CD14-positive monocyte (primary cell): ENCODE results near the gene OR2T34. TPM values are rescaled to one million over a fixed set of nuclear protein-coding genes. Genes with fewer than 3 reads are reported as not detected.
A peak's percentile ranks its signal among the peaks of the same experiment; 100 is the strongest.

Experiments
- DNase-seq, 3 donors: peaks; one replicate each; pipeline ENCODE4 v3.0.0-alpha.2; 2011 to 2022
- H2AFZ ChIP-seq: 2 replicates; pipeline ENCODE4 v1.6.0; 2012; ENCODE audit warnings: mild to moderate bottlenecking, low read depth, low read length, inconsistent platforms; ENCODE audit not compliant: insufficient read depth, poor library complexity, severe bottlenecking
- H3K27ac ChIP-seq, 2 donors: 1 replicate in 1 of 2; 2 replicates in 1 of 2; pipeline ENCODE4 v1.5.1; 2012 to 2013; ENCODE audit warnings: low read length in 2 of 2, control low read depth in 1 of 2, inconsistent platforms in 1 of 2, low read depth in 1 of 2, mild to moderate bottlenecking in 1 of 2
- H3K27me3 ChIP-seq, 2 donors: one replicate each; pipeline versions ENCODE4 v1.6.0 to v1.6.1; 2011 to 2013; ENCODE audit warnings: low read length in 2 of 2; ENCODE audit not compliant: control insufficient read depth in 2 of 2, insufficient read depth in 2 of 2
- H3K36me3 ChIP-seq, 2 donors: replicated peaks in 1 of 2; 1 replicate in 1 of 2; 2 replicates in 1 of 2; pipeline versions ENCODE4 v1.5.1 to v1.6.1; 2012 to 2013; ENCODE audit warnings: low read length in 2 of 2, control low read depth in 1 of 2, inconsistent platforms in 1 of 2, mild to moderate bottlenecking in 1 of 2; ENCODE audit not compliant: insufficient read depth in 2 of 2, control insufficient read depth in 1 of 2
- H3K4me1 ChIP-seq, 2 donors: 1 replicate in 1 of 2; 2 replicates in 1 of 2; pipeline versions ENCODE4 v1.5.1 to v1.6.1; 2012 to 2013; ENCODE audit warnings: low read length in 2 of 2, control low read depth in 1 of 2, inconsistent platforms in 1 of 2, mild to moderate bottlenecking in 1 of 2, moderate library complexity in 1 of 2; ENCODE audit not compliant: insufficient read depth in 2 of 2, control insufficient read depth in 1 of 2
- H3K4me2 ChIP-seq: replicated peaks from 2 replicates; pipeline ENCODE3; 2012; ENCODE audit warnings: low read length, moderate library complexity, mild to moderate bottlenecking; ENCODE audit not compliant: poor library complexity, severe bottlenecking; ENCODE audit errors: extremely low read depth
- H3K4me3 ChIP-seq, 3 experiments: fragments of 200-600 bp in 1 of 3; sonication (generic) in 1 of 3; replicated peaks in 1 of 3; 1 replicate in 2 of 3; 2 replicates in 1 of 3; pipeline ENCODE4 v1.5.1; 2011 to 2013; ENCODE audit warnings: low read length in 3 of 3, mild to moderate bottlenecking in 3 of 3, control low read depth in 2 of 3, low read depth in 2 of 3, inconsistent platforms in 1 of 3, moderate library complexity in 1 of 3
- H3K79me2 ChIP-seq: 2 replicates; pipeline ENCODE4 v1.6.0; 2012; ENCODE audit warnings: mild to moderate bottlenecking, control low read depth, inconsistent platforms, low read length, moderate library complexity; ENCODE audit not compliant: insufficient read depth
- H3K9ac ChIP-seq: 2 replicates; pipeline ENCODE4 v1.6.0; 2017; ENCODE audit warnings: low read length, mild to moderate bottlenecking; ENCODE audit not compliant: insufficient read depth, poor library complexity, severe bottlenecking
- H3K9me3 ChIP-seq, 2 donors: replicated peaks in 1 of 2; 1 replicate in 1 of 2; 2 replicates in 1 of 2; pipeline versions ENCODE4 v1.5.1 to v1.6.1; 2012 to 2013; ENCODE audit warnings: low read length in 2 of 2, control low read depth in 1 of 2; ENCODE audit not compliant: control insufficient read depth in 1 of 2, insufficient read depth in 1 of 2
- H4K20me1 ChIP-seq: 2 replicates; pipeline ENCODE4 v1.6.0; 2012; ENCODE audit warnings: mild to moderate bottlenecking, low read length, control low read depth, moderate library complexity; ENCODE audit not compliant: insufficient read depth
- H3K27ac Mint-ChIP-seq, 7 donors: one replicate each; pipeline ENCODE4 v1.8.0; 2020; ENCODE audit warnings: mild to moderate bottlenecking in 7 of 7, mixed read lengths in 7 of 7, moderate library complexity in 6 of 7, inconsistent platforms in 2 of 7
- H3K27me3 Mint-ChIP-seq, 3 donors: one replicate each; pipeline ENCODE4 v1.8.0; 2021 to 2022; ENCODE audit warnings: low read depth in 3 of 3, mild to moderate bottlenecking in 3 of 3, mixed read lengths in 3 of 3, moderate library complexity in 3 of 3, inconsistent platforms in 1 of 3
- H3K36me3 Mint-ChIP-seq, 2 donors: one replicate each; pipeline ENCODE4 v1.8.0; 2020; ENCODE audit warnings: mixed read lengths in 2 of 2, inconsistent platforms in 1 of 2, mild to moderate bottlenecking in 1 of 2
- H3K4me1 Mint-ChIP-seq: one replicate; pipeline ENCODE4 v1.8.0; 2020; ENCODE audit warnings: mild to moderate bottlenecking, mixed read lengths
- H3K4me3 Mint-ChIP-seq, 2 donors: one replicate each; pipeline ENCODE4 v1.8.0; 2020; ENCODE audit warnings: mild to moderate bottlenecking in 2 of 2, mixed read lengths in 2 of 2, moderate library complexity in 1 of 2
- H3K9me3 Mint-ChIP-seq, 7 donors: one replicate each; pipeline ENCODE4 v1.8.0; 2020 to 2022; ENCODE audit warnings: mixed read lengths in 7 of 7, mild to moderate bottlenecking in 6 of 7, moderate library complexity in 6 of 7, inconsistent platforms in 2 of 7
- CTCF ChIP-seq: fragments of 200-600 bp; IDR thresholded peaks from one replicate; pipeline ENCODE4 v1.8.0; 2022; ENCODE audit warnings: antibody characterized with exemption, mild to moderate bottlenecking
- WGBS: methylation state at CpG from one replicate; pipeline ENCODE4 v1.1.5; 2013; ENCODE audit warnings: missing lambda C conversion rate; ENCODE audit not compliant: insufficient coverage; 5-methylcytosine and 5-hydroxymethylcytosine counted together
- intact Hi-C, 2 donors: fragments of 100-400 bp; cut with micrococcal nuclease; formaldehyde crosslinking; loops; one replicate each; pipeline versions ENCODE4 v1.15.0 to v1.15.1; 2023
- polyA plus RNA-seq, 3 donors: library from polyadenylated mRNA; depleted of rRNA in 1 of 3; unstranded in 2 of 3; stranded (reverse) in 1 of 3; fragments of 300-500 nt in 2 of 3; fragments of >200 nt in 1 of 3; fragmentation: Illumina TruSeq in 2 of 3; gene quantifications; 1 replicate in 2 of 3; 2 replicates in 1 of 3; pipeline ENCODE4 v1.2.3, GENCODE V29; 2012 to 2021

Gene OR2T34
- polyA plus RNA-seq, 3 donors: not detected

GRCh38 chr1:248596615-248597014 lies 22.1 kb upstream of the OR2T34 start:
- Histone ChIP-seq H4K20me1 (no peaks in the 10 kb centered on the region), H3K9me3 (no peaks in the 10 kb centered on the region), H3K27me3 (no peaks in the 10 kb centered on the region), H3K4me3 (no peak overlapping the region), H3K4me2 (no peak overlapping the region), H3K9ac (no peak overlapping the region), H2AFZ (no peak overlapping the region), H3K79me2 (no peaks in the 10 kb centered on the region), H3K4me1 (no peaks in the 10 kb centered on the region), H3K36me3 (no peaks in the 10 kb centered on the region), H3K27ac (no peak overlapping the region)
- Mint-ChIP-seq H3K27me3 (peaks cover 0 to 1% (median 0%) of the 10 kb centered on the region in 3 donors), H3K4me3 (no peak overlapping the region), H3K9me3 (peaks cover 0 to 3% (median 0%) of the 10 kb centered on the region in 7 donors), H3K4me1 (peaks cover 3% of the 10 kb centered on the region), H3K27ac (no peak overlapping the region), H3K36me3 (no peaks in the 10 kb centered on the region)
- no CpG with 5 or more reads among the region's 2 CpGs for WGBS
- intact Hi-C loops: no loop called here
- peak; percentile 1 to 4 (median 3) for DNase-seq
- TF ChIP-seq CTCF: no peak

- no peak overlapping the region for H2AFZ ChIP-seq
- H4K20me1 ChIP-seq: no peaks in the 10 kb centered on the region
- no peak for DNase-seq
- no peak overlapping the region for H3K9ac ChIP-seq
- no peak overlapping the region for H3K4me3 Mint-ChIP-seq
- no peaks in the 10 kb centered on the region for H3K36me3 ChIP-seq
- WGBS: 97% methylated on average over 5 of the region's 5 CpGs
- intact Hi-C loops: no loop called here
- no peak overlapping the region for H3K27ac Mint-ChIP-seq
- TF ChIP-seq CTCF: no peak
- no peak overlapping the region for H3K4me2 ChIP-seq
- H3K27me3 Mint-ChIP-seq: no peaks in the 10 kb centered on the region
- H3K4me3 ChIP-seq: no peak overlapping the region
- no peaks in the 10 kb centered on the region for H3K79me2 ChIP-seq
- H3K27me3 ChIP-seq: no peaks in the 10 kb centered on the region
- no peaks in the 10 kb centered on the region for H3K4me1 ChIP-seq
- peaks cover 3% of the 10 kb centered on the region for H3K4me1 Mint-ChIP-seq
- H3K9me3 ChIP-seq: no peaks in the 10 kb centered on the region
- no peaks in the 10 kb centered on the region for H3K36me3 Mint-ChIP-seq
- peaks cover 0 to 3% (median 2%) of the 10 kb centered on the region in 7 donors for H3K9me3 Mint-ChIP-seq
- no peak overlapping the region for H3K27ac ChIP-seq
Observed at GRCh38 chr1:248593226-248593625, 18.7 kb upstream of the OR2T34 start.
